IMR-90 (cell line): ENCODE results near the gene CLDN7. TPM values are rescaled to one million over a fixed set of nuclear protein-coding genes. Genes with fewer than 3 reads are reported as not detected.

Experiments used
- ATAC-seq: fragments of 200-7000 bp; cut with Tn5 transposase; 2 replicates; pipeline ENCODE4 v1.9.1; 2020; ENCODE audit warnings: low read depth, mild to moderate bottlenecking, moderate library complexity
- BruUV-seq: library from RNA; stranded (reverse); fragments of 400-500 nt; replicated peaks from 2 replicates; lab custom pipeline; 2021; lab: Mats Ljungman, UMichigan
- CTCF ChIA-PET: fragments of 300-600 bp; formaldehyde crosslinking; extraction: SDS; loops from one replicate; lab custom pipeline; 2021; ENCODE audit warnings: antibody characterized with exemption; lab: Yijun Ruan, JAX
- POLR2A ChIA-PET: fragments of 300-600 bp; sonication (Branson Sonifier 250); formaldehyde crosslinking; loops from one replicate; lab custom pipeline; 2022; ENCODE audit warnings: antibody characterized with exemption; ENCODE audit not compliant: unreplicated experiment; lab: Charles Lee
- DNase-seq: peaks from one replicate; pipeline ENCODE4 v3.0.0; 2013
- H2AFZ ChIP-seq: replicated peaks from 2 replicates; pipeline ENCODE3; 2013; ENCODE audit warnings: low read length, mild to moderate bottlenecking; ENCODE audit not compliant: poor library complexity
- H2AK5ac ChIP-seq: 2 replicates; pipeline ENCODE4 v1.6.1; 2013; ENCODE audit warnings: low read depth, low read length, inconsistent platforms
- H2AK9ac ChIP-seq: replicated peaks from 2 replicates; pipeline ENCODE3; 2013; ENCODE audit warnings: mild to moderate bottlenecking, low read depth, low read length, moderate library complexity; ENCODE audit not compliant: poor library complexity
- H2BK120ac ChIP-seq: 2 replicates; pipeline ENCODE4 v1.6.1; 2013; ENCODE audit warnings: low read depth, low read length, inconsistent platforms
- H2BK15ac ChIP-seq: 3 replicates; pipeline ENCODE4 v1.6.1; 2013; ENCODE audit warnings: low read depth, low read length, inconsistent platforms
- H2BK20ac ChIP-seq: 2 replicates; pipeline ENCODE4 v1.6.1; 2013; ENCODE audit warnings: low read depth, mild to moderate bottlenecking, inconsistent platforms, low read length, moderate library complexity
- H2BK5ac ChIP-seq: 2 replicates; pipeline ENCODE4 v1.6.1; 2013; ENCODE audit warnings: mild to moderate bottlenecking, low read depth, low read length, inconsistent platforms; ENCODE audit not compliant: poor library complexity, severe bottlenecking
- H3K14ac ChIP-seq: replicated peaks from 2 replicates; pipeline ENCODE4 v1.6.1; 2013; ENCODE audit warnings: low read depth, low read length, inconsistent platforms
- H3K18ac ChIP-seq: 2 replicates; pipeline ENCODE4 v1.6.1; 2013; ENCODE audit warnings: low read depth, low read length, control low read depth
- H3K23ac ChIP-seq: 2 replicates; pipeline ENCODE4 v1.6.1; 2013; ENCODE audit warnings: low read depth, low read length, inconsistent platforms
- H3K27ac ChIP-seq: 2 replicates; pipeline ENCODE4 v1.5.1; 2013; ENCODE audit warnings: mild to moderate bottlenecking, control low read depth, low read length; ENCODE audit not compliant: insufficient read depth
- H3K27me3 ChIP-seq: 2 replicates; pipeline ENCODE4 v1.6.1; 2013; ENCODE audit warnings: low read length; ENCODE audit not compliant: control insufficient read depth, insufficient read depth
- H3K36me3 ChIP-seq: 2 replicates; pipeline ENCODE4 v1.6.1; 2013; ENCODE audit warnings: low read length, mixed read lengths; ENCODE audit not compliant: control insufficient read depth, insufficient read depth
- H3K4ac ChIP-seq: 2 replicates; pipeline ENCODE4 v1.6.1; 2013; ENCODE audit warnings: low read depth, low read length, inconsistent platforms
- H3K4me1 ChIP-seq: 2 replicates; pipeline ENCODE4 v1.6.1; 2013; ENCODE audit warnings: low read length, mixed read lengths; ENCODE audit not compliant: control insufficient read depth, insufficient read depth
- H3K4me2 ChIP-seq: 2 replicates; pipeline ENCODE4 v1.6.1; 2013; ENCODE audit warnings: low read depth, mild to moderate bottlenecking, control low read depth, low read length, moderate library complexity
- H3K4me3 ChIP-seq: 2 replicates; pipeline ENCODE4 v1.5.1; 2013; ENCODE audit warnings: low read depth, mild to moderate bottlenecking, control low read depth, low read length, moderate library complexity; ENCODE audit not compliant: insufficient read depth
- H3K56ac ChIP-seq: 2 replicates; pipeline ENCODE4 v1.6.1; 2013; ENCODE audit warnings: low read length, inconsistent platforms; ENCODE audit not compliant: insufficient read depth; ENCODE audit errors: extremely low read depth
- H3K79me1 ChIP-seq, 2 experiments: 2 replicates each; pipeline ENCODE4 v1.6.1; 2013; ENCODE audit warnings: low read length in 2 of 2, inconsistent platforms in 1 of 2, low read depth in 1 of 2
- H3K9ac ChIP-seq: 2 replicates; pipeline ENCODE4 v1.6.1; 2013; ENCODE audit warnings: low read depth, low read length, control low read depth
- H3K9me1 ChIP-seq: 2 replicates; pipeline ENCODE4 v1.6.1; 2013; ENCODE audit warnings: low read length, inconsistent platforms; ENCODE audit not compliant: insufficient read depth
- H3K9me3 ChIP-seq: 2 replicates; pipeline ENCODE4 v1.6.1; 2013; ENCODE audit warnings: low read length; ENCODE audit not compliant: control insufficient read depth, insufficient read depth
- H4K20me1 ChIP-seq: 2 replicates; pipeline ENCODE4 v1.6.1; 2013; ENCODE audit warnings: low read length, inconsistent platforms; ENCODE audit not compliant: insufficient read depth
- H4K5ac ChIP-seq: 2 replicates; pipeline ENCODE4 v1.6.1; 2013; ENCODE audit warnings: mild to moderate bottlenecking, low read depth, low read length, control low read depth
- H4K8ac ChIP-seq, 2 experiments: 2 replicates each; pipeline ENCODE4 v1.6.1; 2013; ENCODE audit warnings: low read depth in 2 of 2, low read length in 2 of 2, control low read depth in 1 of 2, inconsistent platforms in 1 of 2
- H4K91ac ChIP-seq: 2 replicates; pipeline ENCODE4 v1.6.1; 2013; ENCODE audit warnings: low read depth, low read length, inconsistent platforms; ENCODE audit not compliant: insufficient read depth
- BHLHE40 ChIP-seq: fragments of 150-350 bp; IDR thresholded peaks from 2 replicates; pipeline ENCODE4 v1.6.1; 2016; ENCODE audit warnings: mild to moderate bottlenecking, low read depth, low read length
- CEBPB ChIP-seq: IDR thresholded peaks from 2 replicates; pipeline ENCODE4 v1.6.1; 2012; ENCODE audit warnings: low read depth, low read length, improper control_type of control experiment
- CHD1 ChIP-seq: IDR thresholded peaks from 2 replicates; pipeline ENCODE4 v1.6.1; 2012; ENCODE audit warnings: low read depth, low read length, improper control_type of control experiment
- FOS ChIP-seq: fragments of 150-350 bp; IDR thresholded peaks from 2 replicates; pipeline ENCODE4 v1.6.1; 2016; ENCODE audit warnings: low read depth, low read length
- MAZ ChIP-seq: IDR thresholded peaks from 2 replicates; pipeline ENCODE4 v1.6.1; 2012; ENCODE audit warnings: low read depth, mild to moderate bottlenecking, low read length, improper control_type of control experiment, moderate library complexity, borderline replicate concordance
- MXI1 ChIP-seq: IDR thresholded peaks from 2 replicates; pipeline ENCODE4 v1.6.1; 2012; ENCODE audit warnings: low read depth, mild to moderate bottlenecking, low read length, moderate library complexity, borderline replicate concordance
- NFE2L2 ChIP-seq: fragments of 150-350 bp; IDR thresholded peaks from 2 replicates; pipeline ENCODE4 v1.6.1; 2016; ENCODE audit warnings: low read depth, mild to moderate bottlenecking, low read length
- POLR2A ChIP-seq: IDR thresholded peaks from 2 replicates; pipeline ENCODE4 v1.6.1; 2012; ENCODE audit warnings: mild to moderate bottlenecking, low read depth, low read length
- RAD21 ChIP-seq: IDR thresholded peaks from 2 replicates; pipeline ENCODE4 v1.6.1; 2012; ENCODE audit warnings: low read length, improper control_type of control experiment
- RCOR1 ChIP-seq: IDR thresholded peaks from 2 replicates; pipeline ENCODE4 v1.6.1; 2012; ENCODE audit warnings: mild to moderate bottlenecking, low read length, improper control_type of control experiment; ENCODE audit not compliant: insufficient replicate concordance
- RFX5 ChIP-seq: IDR thresholded peaks from 2 replicates; pipeline ENCODE4 v1.8.0; 2012; ENCODE audit warnings: low read depth, mild to moderate bottlenecking, low read length, moderate library complexity
- SMC3 ChIP-seq: fragments of 150-350 bp; IDR thresholded peaks from 2 replicates; pipeline ENCODE4 v1.6.1; 2016; ENCODE audit warnings: low read depth, mild to moderate bottlenecking, antibody characterized with exemption, low read length, moderate library complexity
- WGBS, 2 experiments: methylation state at CpG; one replicate each; pipeline versions ENCODE4 v1.1.5 to v1.1.7; 2013; ENCODE audit warnings: missing lambda C conversion rate in 2 of 2; ENCODE audit not compliant: insufficient read length in 1 of 2; ENCODE audit errors: extremely low coverage in 2 of 2; 5-methylcytosine and 5-hydroxymethylcytosine counted together
- dilution Hi-C: fragments of 300-500 bp; cut with HindIII; formaldehyde crosslinking; loops from one replicate; pipeline ENCODE4 v1.14.3; 2018; ENCODE audit warnings: low sequenced_read_pairs; ENCODE audit not compliant: unreplicated experiment
- in situ Hi-C: fragments of 300-500 bp; cut with MboI; formaldehyde crosslinking; loops from 3 replicates; pipeline ENCODE4 v1.14.3; 2019; ENCODE audit warnings: low sequenced_read_pairs, inconsistent platforms, mixed read lengths
- intact Hi-C: fragments of 100-400 bp; cut with micrococcal nuclease; formaldehyde crosslinking; loops from 2 replicates; pipeline ENCODE4 v1.10.0; 2022
- polyA plus RNA-seq, 3 experiments: library from polyadenylated mRNA; depleted of rRNA; stranded (reverse); fragments of >200 nt; gene quantifications; 2 replicates each; pipeline ENCODE4 v1.2.3, GENCODE V29; 2012; ENCODE audit warnings: low replicate concordance in 1 of 3
- total RNA-seq: library from RNA; depleted of rRNA; stranded (reverse); fragments of >200 nt; gene quantifications from 2 replicates; pipeline ENCODE4 v1.2.3, GENCODE V29; 2012
- TF ChIP-seq, protein P1 (sequence below): fragments of 150-350 bp; IDR thresholded peaks from 2 replicates; pipeline ENCODE4 v1.6.1; 2017; ENCODE audit warnings: mild to moderate bottlenecking, antibody characterized with exemption, low read length, low read depth
- TF ChIP-seq, protein P2 (sequence below): fragments of 150-350 bp; IDR thresholded peaks from 2 replicates; pipeline ENCODE4 v1.6.1; 2016; ENCODE audit warnings: low read depth, mild to moderate bottlenecking, low read length, moderate library complexity, borderline replicate concordance
- TF ChIP-seq, protein P3 (sequence below): conservative IDR thresholded peaks from 2 replicates; pipeline ENCODE4 v1.5.1; 2012; ENCODE audit warnings: mild to moderate bottlenecking, low read depth, low read length, improper control_type of control experiment

CLDN7 gene
- total and polyA plus RNA-seq, 2 of the 4 experiments (the other 2 are of a cell fraction): 1.4 TPM

DNA sequence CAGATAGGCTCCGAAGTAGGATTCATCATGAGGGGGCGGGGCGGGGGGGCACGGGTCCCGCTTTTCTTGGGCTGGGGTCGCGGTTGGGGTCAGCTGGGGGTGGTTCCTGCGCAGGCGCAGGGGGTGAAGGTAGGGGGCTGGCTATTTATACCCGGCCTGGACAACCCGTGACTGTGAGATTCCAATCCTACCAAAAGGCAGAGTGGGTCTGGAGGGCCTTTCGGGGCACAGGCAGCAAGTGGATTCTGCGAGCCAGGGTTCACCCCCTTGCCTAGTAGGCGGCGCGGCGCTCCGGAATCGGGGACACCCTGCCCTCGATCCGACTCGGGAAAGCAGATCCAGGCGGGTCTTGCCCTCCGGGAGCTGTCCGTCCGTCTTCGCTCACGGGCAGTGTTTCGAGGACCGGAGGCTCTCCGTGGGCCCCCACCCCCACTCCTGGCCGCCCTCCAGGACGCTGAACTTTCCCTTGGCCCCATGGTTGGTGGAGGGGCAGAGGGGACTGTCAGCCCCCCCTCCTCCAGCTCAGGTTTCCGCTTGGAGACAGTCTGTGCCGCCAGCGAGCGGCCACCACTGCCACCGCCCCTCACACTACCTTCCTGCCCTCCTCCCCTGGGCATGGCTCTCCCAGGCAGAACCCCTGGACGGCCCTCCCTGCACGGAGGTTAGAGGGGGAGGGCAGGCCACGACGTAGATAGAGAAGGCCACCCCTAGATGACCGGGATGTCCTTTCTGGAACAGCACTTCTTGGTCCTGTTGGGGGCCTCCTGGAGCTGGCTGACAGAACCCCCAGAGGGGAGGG is 19.9 kb upstream of the CLDN7 start:
- Histone ChIP-seq H3K9me3 (no peaks in the 10 kb centered on the region), H3K4me1 (peaks cover 2% of the 10 kb centered on the region; the same call in 1 of the 2 replicates), H4K5ac (no peak overlapping the region), H3K79me1 (no peaks in the 10 kb centered on the region), H3K9ac (no peak overlapping the region), H2BK15ac (no peak overlapping the region), H4K8ac (no peak overlapping the region), H3K27me3 (peaks cover 33% of the 10 kb centered on the region; the same call in 1 of the 2 replicates), H2AFZ (peak overlapping the region; percentile 91), H2BK120ac (no peak overlapping the region), H2AK9ac (no peak overlapping the region), H3K4me2 (peak overlapping the region; percentile 68), H3K56ac (no peak overlapping the region), H3K4ac (no peak overlapping the region), H3K18ac (no peak overlapping the region), H2BK20ac (no peak overlapping the region), H2BK5ac (no peak overlapping the region), H3K23ac (no peak overlapping the region), H3K9me1 (no peaks in the 10 kb centered on the region), H3K27ac (no peak overlapping the region), H3K36me3 (no peaks in the 10 kb centered on the region), H4K91ac (no peak overlapping the region), H4K20me1 (no peaks in the 10 kb centered on the region), H3K4me3 (peak overlapping the region; percentile 33), H3K14ac (no peak overlapping the region), H2AK5ac (no peak overlapping the region)
- in situ Hi-C loops (no loop called here), intact Hi-C loops (loop anchor here (2.0 kb wide), 1 partner anchor 307 kb away; no protein-coding TSS in a partner anchor), dilution Hi-C loops (no loop called here)
- 2% methylated on average over 8 of the region's 43 CpGs; no CpG with 5 or more reads in 1 of the 2 experiments for WGBS, 2 experiments
- CTCF ChIA-PET: interaction anchor here (2.7 kb wide), 1 partner anchor 14 kb away, joined by 17 read pairs; no protein-coding TSS in a partner anchor
- DNase-seq: no peak
- POLR2A ChIA-PET: no interaction called here
- BruUV-seq: no TSS peak
- ATAC-seq: no peak
- TF ChIP-seq POLR2A (no peak), RCOR1 (no peak), MAZ (no peak), CHD1 (no peak), CEBPB (no peak), MXI1 (no peak), RAD21 (no peak), BHLHE40 (no peak), RFX5 (no peak), FOS (no peak), SMC3 (no peak), NFE2L2 (no peak)
- TF ChIP-seq, protein P1, sequence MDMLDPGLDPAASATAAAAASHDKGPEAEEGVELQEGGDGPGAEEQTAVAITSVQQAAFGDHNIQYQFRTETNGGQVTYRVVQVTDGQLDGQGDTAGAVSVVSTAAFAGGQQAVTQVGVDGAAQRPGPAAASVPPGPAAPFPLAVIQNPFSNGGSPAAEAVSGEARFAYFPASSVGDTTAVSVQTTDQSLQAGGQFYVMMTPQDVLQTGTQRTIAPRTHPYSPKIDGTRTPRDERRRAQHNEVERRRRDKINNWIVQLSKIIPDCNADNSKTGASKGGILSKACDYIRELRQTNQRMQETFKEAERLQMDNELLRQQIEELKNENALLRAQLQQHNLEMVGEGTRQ: no peak
- TF ChIP-seq, protein P2, sequence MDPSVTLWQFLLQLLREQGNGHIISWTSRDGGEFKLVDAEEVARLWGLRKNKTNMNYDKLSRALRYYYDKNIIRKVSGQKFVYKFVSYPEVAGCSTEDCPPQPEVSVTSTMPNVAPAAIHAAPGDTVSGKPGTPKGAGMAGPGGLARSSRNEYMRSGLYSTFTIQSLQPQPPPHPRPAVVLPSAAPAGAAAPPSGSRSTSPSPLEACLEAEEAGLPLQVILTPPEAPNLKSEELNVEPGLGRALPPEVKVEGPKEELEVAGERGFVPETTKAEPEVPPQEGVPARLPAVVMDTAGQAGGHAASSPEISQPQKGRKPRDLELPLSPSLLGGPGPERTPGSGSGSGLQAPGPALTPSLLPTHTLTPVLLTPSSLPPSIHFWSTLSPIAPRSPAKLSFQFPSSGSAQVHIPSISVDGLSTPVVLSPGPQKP: no peak
- TF ChIP-seq, protein P3, sequence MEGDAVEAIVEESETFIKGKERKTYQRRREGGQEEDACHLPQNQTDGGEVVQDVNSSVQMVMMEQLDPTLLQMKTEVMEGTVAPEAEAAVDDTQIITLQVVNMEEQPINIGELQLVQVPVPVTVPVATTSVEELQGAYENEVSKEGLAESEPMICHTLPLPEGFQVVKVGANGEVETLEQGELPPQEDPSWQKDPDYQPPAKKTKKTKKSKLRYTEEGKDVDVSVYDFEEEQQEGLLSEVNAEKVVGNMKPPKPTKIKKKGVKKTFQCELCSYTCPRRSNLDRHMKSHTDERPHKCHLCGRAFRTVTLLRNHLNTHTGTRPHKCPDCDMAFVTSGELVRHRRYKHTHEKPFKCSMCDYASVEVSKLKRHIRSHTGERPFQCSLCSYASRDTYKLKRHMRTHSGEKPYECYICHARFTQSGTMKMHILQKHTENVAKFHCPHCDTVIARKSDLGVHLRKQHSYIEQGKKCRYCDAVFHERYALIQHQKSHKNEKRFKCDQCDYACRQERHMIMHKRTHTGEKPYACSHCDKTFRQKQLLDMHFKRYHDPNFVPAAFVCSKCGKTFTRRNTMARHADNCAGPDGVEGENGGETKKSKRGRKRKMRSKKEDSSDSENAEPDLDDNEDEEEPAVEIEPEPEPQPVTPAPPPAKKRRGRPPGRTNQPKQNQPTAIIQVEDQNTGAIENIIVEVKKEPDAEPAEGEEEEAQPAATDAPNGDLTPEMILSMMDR: no peak
